Duodenal mucosa (tissue), 2 donors: ENCODE measurements around the gene OR52D1.

Experiments
- H3K27ac ChIP-seq: one replicate; pipeline ENCODE4 v1.7.0; 2013; ENCODE audit warnings: low read depth, low read length
- H3K27me3 ChIP-seq, 2 donors: one replicate each; pipeline ENCODE4 v1.7.0; 2013; ENCODE audit warnings: low read length in 2 of 2, control low read depth in 1 of 2; ENCODE audit not compliant: insufficient read depth in 2 of 2, control insufficient read depth in 1 of 2
- H3K36me3 ChIP-seq, 2 donors: one replicate each; pipeline ENCODE4 v1.7.0; 2013; ENCODE audit warnings: low read length in 2 of 2, control low read depth in 1 of 2; ENCODE audit not compliant: insufficient read depth in 2 of 2, control insufficient read depth in 1 of 2
- H3K4me1 ChIP-seq, 2 donors: one replicate each; pipeline ENCODE4 v1.7.0; 2013; ENCODE audit warnings: low read length in 2 of 2, control low read depth in 1 of 2; ENCODE audit not compliant: insufficient read depth in 2 of 2, control insufficient read depth in 1 of 2
- H3K4me3 ChIP-seq, 2 donors: one replicate each; pipeline ENCODE4 v1.7.0; 2013; ENCODE audit warnings: low read length in 2 of 2, low read depth in 1 of 2
- H3K9ac ChIP-seq, 2 donors: one replicate each; pipeline ENCODE4 v1.7.0; 2013; ENCODE audit warnings: low read length in 2 of 2, low read depth in 1 of 2
- H3K9me3 ChIP-seq, 2 donors: one replicate each; pipeline ENCODE4 v1.7.0; 2013; ENCODE audit warnings: low read length in 2 of 2, control low read depth in 1 of 2; ENCODE audit not compliant: control insufficient read depth in 1 of 2

The OR52D1 gene

GRCh38 chr11:5488385-5488784, at the start of gene OR52D1:
OR52D1 (plus strand) TSS chr11:5488685; CDS start chr11:5488707, 22 bp downstream.
- Histone ChIP-seq H3K27ac (no peak within 1 kb of the TSS), H3K9ac (no peak within 1 kb of the TSS), H3K4me1 (no peaks in the 10 kb centered on the region), H3K27me3 (no peaks in the 10 kb centered on the region), H3K4me3 (no peak within 1 kb of the TSS), H3K36me3 (no peaks in the 10 kb centered on the region), H3K9me3 (no peaks in the 10 kb centered on the region)

- Histone ChIP-seq H3K27ac (no peak within 1 kb of the TSS), H3K4me1 (no peaks in the 10 kb centered on the region), H3K9me3 (no peaks in the 10 kb centered on the region), H3K9ac (no peak within 1 kb of the TSS), H3K4me3 (no peak within 1 kb of the TSS), H3K27me3 (no peaks in the 10 kb centered on the region), H3K36me3 (no peaks in the 10 kb centered on the region)
Observed at GRCh38 chr11:5441414-5441813, 47.1 kb upstream of the OR52D1 start, which contains the start of gene OR51I1. OR51I1 (minus strand) TSS chr11:5441514; CDS start chr11:5441514, 0 bp downstream.

DNA sequence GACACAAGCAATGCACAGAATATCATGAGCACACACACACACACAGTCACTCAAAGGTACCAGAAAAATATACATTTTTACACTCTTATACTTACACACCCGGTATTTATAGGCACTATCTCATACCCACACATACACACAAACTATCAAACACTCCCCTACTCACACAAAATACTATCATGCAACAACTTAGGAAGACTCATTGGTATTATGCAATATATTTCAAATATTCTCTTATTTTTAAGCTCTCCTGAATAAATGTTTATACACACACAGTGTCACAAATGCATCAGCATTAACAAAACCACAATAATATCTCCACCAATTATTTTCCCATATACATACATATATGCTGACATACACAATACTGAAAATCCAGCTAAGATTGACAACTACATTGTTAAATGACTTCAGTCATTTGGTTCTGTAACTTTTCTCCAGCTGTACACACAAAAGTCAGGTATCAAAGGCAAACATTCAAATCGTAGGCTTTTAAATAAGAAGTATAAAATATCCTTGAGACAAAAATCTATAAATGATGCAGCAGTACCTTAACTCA, 44.6 kb upstream of the OR52D1 start:
- no peaks in the 10 kb centered on the region for H3K27me3 ChIP-seq
- no peak overlapping the region for H3K27ac ChIP-seq
- H3K36me3 ChIP-seq = no peaks in the 10 kb centered on the region
- H3K4me1 ChIP-seq = no peaks in the 10 kb centered on the region
- no peak overlapping the region for H3K4me3 ChIP-seq
- no peak overlapping the region for H3K9ac ChIP-seq
- H3K9me3 ChIP-seq = no peaks in the 10 kb centered on the region

GRCh38 chr11:5449023-5449422, 39.5 kb upstream of the OR52D1 start, which contains the start of gene OR51I2:
OR51I2 (plus strand) TSS chr11:5449323; CDS start chr11:5453489, 4,166 bp downstream.
- Histone ChIP-seq H3K27ac (no peak within 1 kb of the TSS), H3K27me3 (no peaks in the 10 kb centered on the region), H3K4me1 (no peaks in the 10 kb centered on the region), H3K36me3 (no peaks in the 10 kb centered on the region), H3K4me3 (no peak within 1 kb of the TSS), H3K9ac (no peak within 1 kb of the TSS), H3K9me3 (no peaks in the 10 kb centered on the region)

- H3K27me3 ChIP-seq = no peaks in the 10 kb centered on the region
- H3K9ac ChIP-seq = no peak overlapping the region
- no peaks in the 10 kb centered on the region for H3K4me1 ChIP-seq
- H3K9me3 ChIP-seq = no peaks in the 10 kb centered on the region
- H3K4me3 ChIP-seq = no peak overlapping the region
- H3K36me3 ChIP-seq = no peaks in the 10 kb centered on the region
- no peak overlapping the region for H3K27ac ChIP-seq
Observed at GRCh38 chr11:5449432-5449831, 39.1 kb upstream of the OR52D1 start.

- Histone ChIP-seq H3K9me3 (no peaks in the 10 kb centered on the region), H3K4me1 (no peaks in the 10 kb centered on the region), H3K9ac (no peak overlapping the region), H3K36me3 (no peaks in the 10 kb centered on the region), H3K27ac (no peak overlapping the region), H3K27me3 (no peaks in the 10 kb centered on the region), H3K4me3 (no peak overlapping the region)
Observed at GRCh38 chr11:5460983-5461621, 27.4 kb upstream of the OR52D1 start.

DNA sequence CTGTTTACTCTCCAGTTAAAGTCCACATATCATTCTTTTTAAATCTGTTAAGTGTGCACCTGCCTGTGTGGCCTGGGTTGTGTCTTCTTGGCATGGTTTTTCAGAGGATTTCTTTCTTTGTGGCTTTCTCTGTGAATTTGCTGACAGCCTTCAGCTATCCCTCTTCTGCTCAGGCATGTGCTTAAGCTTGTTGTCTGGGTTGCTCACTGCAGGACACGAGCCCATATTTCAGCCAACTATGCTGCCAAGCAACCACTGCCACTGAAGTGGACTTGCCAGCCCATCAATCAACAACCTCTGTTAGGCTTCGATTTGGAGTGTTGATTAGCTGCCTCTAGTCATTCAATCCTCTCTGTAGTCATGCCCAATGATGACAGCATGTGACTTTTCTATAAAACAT, 21.0 kb upstream of the OR52D1 start:
- Histone ChIP-seq H3K36me3 (no peaks in the 10 kb centered on the region), H3K27ac (no peak overlapping the region), H3K9ac (no peak overlapping the region), H3K27me3 (no peaks in the 10 kb centered on the region), H3K4me3 (no peak overlapping the region), H3K9me3 (no peaks in the 10 kb centered on the region), H3K4me1 (no peaks in the 10 kb centered on the region)

- H3K4me1 ChIP-seq = no peaks in the 10 kb centered on the region
- no peaks in the 10 kb centered on the region for H3K27me3 ChIP-seq
- no peak overlapping the region for H3K4me3 ChIP-seq
- H3K9ac ChIP-seq = no peak overlapping the region
- H3K9me3 ChIP-seq = no peaks in the 10 kb centered on the region
- H3K27ac ChIP-seq = no peak overlapping the region
- H3K36me3 ChIP-seq = no peaks in the 10 kb centered on the region
Observed at GRCh38 chr11:5473921-5474320, 14.6 kb upstream of the OR52D1 start.

DNA sequence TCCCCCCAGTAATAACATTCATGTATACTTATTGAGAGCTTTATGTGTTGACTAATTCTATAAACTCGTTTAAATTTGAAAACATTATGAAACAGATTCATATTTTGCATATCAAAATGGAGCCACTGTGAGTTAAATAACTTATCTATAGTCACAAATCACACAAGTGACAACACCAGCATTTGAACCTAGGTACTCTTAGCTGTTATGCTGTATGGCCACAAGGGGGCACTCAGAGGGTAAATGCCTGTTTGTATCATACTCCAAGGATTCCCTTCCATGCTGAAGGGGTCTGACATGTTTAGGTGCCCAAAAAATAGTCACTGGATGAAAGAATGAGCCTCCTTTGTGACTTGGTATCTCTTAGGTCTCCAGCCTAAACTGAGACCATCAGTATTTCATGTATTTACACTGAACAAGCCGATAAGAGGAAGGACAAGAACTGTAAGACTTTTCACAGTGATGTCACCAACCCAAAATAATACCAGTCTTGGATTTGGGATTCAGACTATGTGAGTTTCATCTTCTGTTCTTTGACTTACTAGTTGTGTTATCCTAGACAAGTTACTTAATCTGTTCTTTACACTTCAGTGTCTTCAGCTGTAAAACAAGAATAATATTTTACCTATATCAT, 12.2 kb upstream of the OR52D1 start:
- Histone ChIP-seq H3K27me3 (no peaks in the 10 kb centered on the region), H3K27ac (no peak overlapping the region), H3K4me3 (no peak overlapping the region), H3K36me3 (no peaks in the 10 kb centered on the region), H3K9ac (no peak overlapping the region), H3K9me3 (no peaks in the 10 kb centered on the region), H3K4me1 (no peaks in the 10 kb centered on the region)

GRCh38 chr11:5486003-5486402, 2.5 kb upstream of the OR52D1 start:
- no peak overlapping the region for H3K4me3 ChIP-seq

More at GRCh38 chr11:5486003-5486402, 2.5 kb upstream of the OR52D1 start:
- H3K9ac ChIP-seq = no peak overlapping the region
- H3K9me3 ChIP-seq = no peaks in the 10 kb centered on the region
- no peaks in the 10 kb centered on the region for H3K27me3 ChIP-seq
- no peak overlapping the region for H3K27ac ChIP-seq
- no peaks in the 10 kb centered on the region for H3K36me3 ChIP-seq
- no peaks in the 10 kb centered on the region for H3K4me1 ChIP-seq
